ENCODE data around the gene TTLL11. TPM values are rescaled to one million over a fixed set of nuclear protein-coding genes. Genes with fewer than 3 reads are reported as not detected.

The TTLL11 gene
- total RNA-seq, 4 donors from 2014 or later, result 9.1 to 47.4 (median 11.3) TPM

GRCh38 chr9:122128007-122128968 lies 35.2 kb upstream of the TTLL11 start:
- no peak overlapping the region for H3K4me3 ChIP-seq
- intact Hi-C loops (cut with DNase I; ENCODE audit: low total_unique reads) (loop anchor here (10.0 kb wide), 1 partner anchor 327 kb away; no protein-coding TSS in a partner anchor), in situ Hi-C loops (cut with MboI; ENCODE audit: low pct_ligation_motif_present in 1 of 4, low pct_unique_long_range_greater_than_20kb in 1 of 4, low sequenced_read_pairs in 3 of 4) (loop anchor here in 3 of 4 donors (10.0 to 25.0 kb wide), 4 partner anchors 217 to 334 kb away; no protein-coding TSS in a partner anchor)
- H3K4me1 ChIP-seq, result peaks cover 0 to 20% (median 8%) of the 10 kb centered on the region in 4 donors
- TF ChIP-seq POLR2A (IDR thresholded peaks at IDR 0.05), result no peak
- no peak for TF ChIP-seq EP300 (IDR thresholded peaks at IDR 0.05; ENCODE audit: low read depth)
- TF ChIP-seq, protein P1, sequence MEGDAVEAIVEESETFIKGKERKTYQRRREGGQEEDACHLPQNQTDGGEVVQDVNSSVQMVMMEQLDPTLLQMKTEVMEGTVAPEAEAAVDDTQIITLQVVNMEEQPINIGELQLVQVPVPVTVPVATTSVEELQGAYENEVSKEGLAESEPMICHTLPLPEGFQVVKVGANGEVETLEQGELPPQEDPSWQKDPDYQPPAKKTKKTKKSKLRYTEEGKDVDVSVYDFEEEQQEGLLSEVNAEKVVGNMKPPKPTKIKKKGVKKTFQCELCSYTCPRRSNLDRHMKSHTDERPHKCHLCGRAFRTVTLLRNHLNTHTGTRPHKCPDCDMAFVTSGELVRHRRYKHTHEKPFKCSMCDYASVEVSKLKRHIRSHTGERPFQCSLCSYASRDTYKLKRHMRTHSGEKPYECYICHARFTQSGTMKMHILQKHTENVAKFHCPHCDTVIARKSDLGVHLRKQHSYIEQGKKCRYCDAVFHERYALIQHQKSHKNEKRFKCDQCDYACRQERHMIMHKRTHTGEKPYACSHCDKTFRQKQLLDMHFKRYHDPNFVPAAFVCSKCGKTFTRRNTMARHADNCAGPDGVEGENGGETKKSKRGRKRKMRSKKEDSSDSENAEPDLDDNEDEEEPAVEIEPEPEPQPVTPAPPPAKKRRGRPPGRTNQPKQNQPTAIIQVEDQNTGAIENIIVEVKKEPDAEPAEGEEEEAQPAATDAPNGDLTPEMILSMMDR (IDR thresholded peaks at IDR 0.05), result no peak
- TF ChIP-seq POLR2AphosphoS5 (IDR thresholded peaks at IDR 0.05), result no peak
- WGBS, 2 donors (ENCODE audit: low coverage in 1 of 2), result 77% methylated on average over 22 of the region's 24 CpGs; no CpG with 5 or more reads in 1 of the 2 donors
- H3K36me3 ChIP-seq, result no peaks in the 10 kb centered on the region
- H3K27ac ChIP-seq, result no peak overlapping the region
- peaks cover 41% of the 10 kb centered on the region for H3K27me3 ChIP-seq
- no peaks in the 10 kb centered on the region for H3K9me3 ChIP-seq
- no peak for DNase-seq

GRCh38 chr9:122127396-122127798 lies 34.3 kb upstream of the TTLL11 start:
- in situ Hi-C loops (cut with MboI; ENCODE audit: low pct_ligation_motif_present in 1 of 4, low pct_unique_long_range_greater_than_20kb in 1 of 4, low sequenced_read_pairs in 3 of 4), result loop anchor here in 3 of 4 donors (10.0 to 25.0 kb wide), 4 partner anchors 217 to 335 kb away; no protein-coding TSS in a partner anchor

DNA sequence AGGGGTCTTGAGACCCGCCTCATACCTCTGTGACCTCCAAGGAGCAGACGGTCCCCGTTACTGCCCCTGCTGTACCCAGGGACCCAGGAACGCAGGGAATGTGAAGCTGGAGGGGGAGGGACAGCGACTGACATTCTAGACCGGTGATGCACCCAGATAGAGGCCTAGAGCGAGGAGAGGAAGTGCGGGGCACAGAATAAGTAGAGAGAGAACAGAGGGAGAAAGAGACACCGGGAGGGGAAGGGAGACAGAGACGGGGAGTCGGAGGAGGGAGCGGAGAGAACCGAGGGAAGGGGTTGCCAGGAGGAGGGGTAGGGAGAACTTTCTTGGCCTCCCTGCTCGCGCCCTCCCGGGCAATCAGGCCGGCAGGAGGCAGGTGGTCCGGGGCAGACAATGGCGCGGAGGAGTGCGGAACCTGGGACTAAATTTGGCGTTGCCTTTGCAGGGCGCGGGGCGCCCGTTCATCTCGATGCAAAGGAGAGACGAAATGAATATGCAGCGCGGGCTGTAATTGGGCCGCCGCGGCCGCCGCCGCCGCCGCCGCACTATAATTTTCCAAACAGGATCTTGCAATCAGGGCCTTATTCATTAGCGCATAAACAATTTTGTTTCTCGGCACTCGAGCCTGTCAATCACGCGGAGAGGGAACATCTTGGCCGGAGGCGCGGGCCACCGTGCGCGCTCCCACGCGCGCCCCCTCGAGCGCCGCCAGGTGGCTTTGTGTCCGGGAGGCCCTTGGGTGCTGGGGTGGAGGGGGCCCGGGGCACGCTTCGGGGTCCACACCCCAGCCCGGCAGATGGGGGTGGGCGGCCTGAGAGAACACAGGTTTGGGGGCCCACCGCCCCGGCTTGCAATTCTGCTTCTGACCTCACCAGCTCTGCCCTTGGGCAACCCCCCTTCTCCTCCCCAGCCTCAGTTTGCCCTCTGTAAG lies 33.5 kb upstream of the TTLL11 start:
- in situ Hi-C loops (cut with MboI; ENCODE audit: low pct_ligation_motif_present in 1 of 4, low pct_unique_long_range_greater_than_20kb in 1 of 4, low sequenced_read_pairs in 3 of 4), result loop anchor here in 3 of 4 donors (10.0 to 25.0 kb wide), 4 partner anchors 218 to 336 kb away; no protein-coding TSS in a partner anchor
- TF ChIP-seq EP300 (IDR thresholded peaks at IDR 0.05; ENCODE audit: low read depth) (no peak), POLR2A (IDR thresholded peaks at IDR 0.05) (no peak), POLR2AphosphoS5 (IDR thresholded peaks at IDR 0.05) (no peak)
- TF ChIP-seq, protein P1 (IDR thresholded peaks at IDR 0.05), result no peak
- Histone ChIP-seq H3K4me1 (peaks cover 0 to 19% (median 8%) of the 10 kb centered on the region in 4 donors), H3K9me3 (no peaks in the 10 kb centered on the region), H3K27ac (no peak overlapping the region), H3K27me3 (peaks cover 37% of the 10 kb centered on the region), H3K36me3 (no peaks in the 10 kb centered on the region), H3K4me3 (peak overlapping the region in 3 of 4 donors; percentile 10 to 34 (median 19))
- DNase-seq, result no peak
- intact Hi-C loops (cut with DNase I; ENCODE audit: low total_unique reads), result loop anchor here (10.0 kb wide), 1 partner anchor 328 kb away; no protein-coding TSS in a partner anchor
- 9% methylated on average over 64 of the region's 64 CpGs; no CpG with 5 or more reads in 1 of the 2 donors for WGBS, 2 donors (ENCODE audit: low coverage in 1 of 2)

More at GRCh38 chr9:122127396-122127798, 34.3 kb upstream of the TTLL11 start:
- Histone ChIP-seq H3K4me3 (no peak overlapping the region), H3K36me3 (no peaks in the 10 kb centered on the region), H3K27me3 (peaks cover 41% of the 10 kb centered on the region), H3K4me1 (peaks cover 0 to 20% (median 8%) of the 10 kb centered on the region in 4 donors), H3K27ac (no peak overlapping the region), H3K9me3 (no peaks in the 10 kb centered on the region)
- WGBS, 2 donors (ENCODE audit: low coverage in 1 of 2), result 55% methylated on average over 4 of the region's 10 CpGs; no CpG with 5 or more reads in 1 of the 2 donors
- no peak for DNase-seq
- intact Hi-C loops (cut with DNase I; ENCODE audit: low total_unique reads), result loop anchor here (10.0 kb wide), 1 partner anchor 327 kb away; no protein-coding TSS in a partner anchor
- TF ChIP-seq POLR2A (IDR thresholded peaks at IDR 0.05) (no peak), EP300 (IDR thresholded peaks at IDR 0.05; ENCODE audit: low read depth) (no peak), POLR2AphosphoS5 (IDR thresholded peaks at IDR 0.05) (no peak)
- TF ChIP-seq, protein P1 (IDR thresholded peaks at IDR 0.05), result no peak

All from transverse colon (tissue), 4 donors.